Mesendoderm (in vitro differentiated cells): ENCODE results near the gene PRDM16.
A peak's percentile ranks its signal among the peaks of the same experiment; 100 is the strongest.

Experiments used
- DNase-seq: peaks from one replicate; pipeline ENCODE4 v3.0.0; 2013
- H2AK5ac ChIP-seq: 2 replicates; pipeline ENCODE4 v1.6.1; 2013; ENCODE audit warnings: low read length, inconsistent platforms
- H2BK120ac ChIP-seq: 2 replicates; pipeline ENCODE4 v1.6.1; 2013; ENCODE audit warnings: low read depth, mild to moderate bottlenecking, low read length, moderate library complexity, mixed read lengths
- H2BK15ac ChIP-seq: replicated peaks from 2 replicates; pipeline ENCODE4 v1.6.1; 2013; ENCODE audit warnings: low read depth, mild to moderate bottlenecking, moderate library complexity
- H2BK5ac ChIP-seq: 2 replicates; pipeline ENCODE4 v1.6.1; 2013; ENCODE audit warnings: low read length, inconsistent platforms
- H3K18ac ChIP-seq: 2 replicates; pipeline ENCODE4 v1.6.1; 2013; ENCODE audit warnings: mild to moderate bottlenecking, low read length, mixed read lengths
- H3K23ac ChIP-seq: one replicate; pipeline ENCODE4 v1.6.1; 2013; ENCODE audit warnings: low read length
- H3K27ac ChIP-seq: 2 replicates; pipeline ENCODE4 v1.5.1; 2013; ENCODE audit warnings: low read depth, mild to moderate bottlenecking, inconsistent platforms, low read length, moderate library complexity
- H3K27me3 ChIP-seq: 2 replicates; pipeline ENCODE4 v1.6.1; 2013; ENCODE audit warnings: low read length, control low read depth, mild to moderate bottlenecking, inconsistent platforms; ENCODE audit not compliant: insufficient read depth, poor library complexity
- H3K36me3 ChIP-seq: 2 replicates; pipeline ENCODE4 v1.6.1; 2013; ENCODE audit warnings: low read length, inconsistent platforms; ENCODE audit not compliant: control insufficient read depth, insufficient read depth
- H3K4ac ChIP-seq: one replicate; pipeline ENCODE4 v1.6.1; 2013; ENCODE audit warnings: low read depth, mild to moderate bottlenecking, low read length, moderate library complexity
- H3K4me1 ChIP-seq: 2 replicates; pipeline ENCODE4 v1.6.1; 2013; ENCODE audit warnings: low read depth, low read length, inconsistent platforms; ENCODE audit not compliant: control insufficient read depth
- H3K4me2 ChIP-seq: 2 replicates; pipeline ENCODE4 v1.6.1; 2013; ENCODE audit warnings: low read length
- H3K4me3 ChIP-seq: 2 replicates; pipeline ENCODE4 v1.5.1; 2013; ENCODE audit warnings: mild to moderate bottlenecking, low read length
- H3K56ac ChIP-seq: one replicate; pipeline ENCODE4 v1.6.1; 2013; ENCODE audit warnings: low read length
- H3K79me1 ChIP-seq: 2 replicates; pipeline ENCODE4 v1.6.1; 2013; ENCODE audit warnings: low read length, inconsistent platforms
- H3K79me2 ChIP-seq: 2 replicates; pipeline ENCODE4 v1.6.1; 2013; ENCODE audit warnings: mild to moderate bottlenecking, low read length; ENCODE audit not compliant: control insufficient read depth, insufficient read depth
- H3K9ac ChIP-seq: 2 replicates; pipeline ENCODE4 v1.6.1; 2013; ENCODE audit warnings: low read length, inconsistent platforms
- H4K5ac ChIP-seq: one replicate; pipeline ENCODE4 v1.6.1; 2013; ENCODE audit warnings: low read length
- H4K8ac ChIP-seq: one replicate; pipeline ENCODE4 v1.6.1; 2013; ENCODE audit warnings: low read depth, mild to moderate bottlenecking, control low read depth, low read length, moderate library complexity
- WGBS: extraction: QIAGEN DNeasy Blood & Tissue Kit; methylation state at CpG from one replicate; pipeline ENCODE4 v1.1.7; 2013; ENCODE audit warnings: low lambda C conversion rate, missing lambda C conversion rate; ENCODE audit not compliant: insufficient coverage; ENCODE audit errors: extremely low coverage; 5-methylcytosine and 5-hydroxymethylcytosine counted together

Gene PRDM16

DNA sequence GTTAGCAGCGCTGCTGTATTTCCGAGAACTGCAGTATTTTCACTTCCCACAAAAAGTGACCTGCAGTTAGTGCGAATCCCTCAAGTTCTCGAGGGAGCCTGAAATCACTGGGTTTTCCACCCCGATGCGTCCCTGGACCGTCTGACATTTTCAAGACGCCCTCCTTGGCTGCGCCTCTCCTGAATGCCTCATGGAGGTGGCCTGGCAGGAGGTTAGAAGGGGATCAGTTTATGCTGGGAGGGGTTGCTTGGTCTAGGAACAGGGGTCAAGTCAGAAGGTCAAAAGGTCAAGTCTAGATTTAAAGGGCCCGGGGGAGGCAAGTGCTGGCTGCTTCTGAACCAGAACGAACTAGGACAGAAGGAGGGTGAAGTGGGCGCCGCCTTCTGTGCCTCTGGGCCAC lies 176.8 kb downstream of the PRDM16 start:
- H3K4me2 ChIP-seq: no peak overlapping the region
- WGBS: no CpG with 5 or more reads among the region's 13 CpGs
- no peaks in the 10 kb centered on the region for H3K4me1 ChIP-seq
- no peak overlapping the region for H2BK5ac ChIP-seq
- no peak overlapping the region for H2BK120ac ChIP-seq
- H3K18ac ChIP-seq: no peak overlapping the region
- H3K36me3 ChIP-seq: no peaks in the 10 kb centered on the region
- no peak overlapping the region for H2AK5ac ChIP-seq
- H2BK15ac ChIP-seq: no peak overlapping the region
- H3K56ac ChIP-seq: no peak overlapping the region
- H4K5ac ChIP-seq: no peak overlapping the region
- no peak overlapping the region for H3K27ac ChIP-seq
- H3K9ac ChIP-seq: no peak overlapping the region
- no peaks in the 10 kb centered on the region for H3K79me2 ChIP-seq
- DNase-seq: no peak
- H4K8ac ChIP-seq: no peak overlapping the region
- H3K23ac ChIP-seq: no peak overlapping the region
- H3K4me3 ChIP-seq: no peak overlapping the region
- H3K4ac ChIP-seq: no peak overlapping the region
- no peaks in the 10 kb centered on the region for H3K27me3 ChIP-seq
- no peaks in the 10 kb centered on the region for H3K79me1 ChIP-seq

DNA sequence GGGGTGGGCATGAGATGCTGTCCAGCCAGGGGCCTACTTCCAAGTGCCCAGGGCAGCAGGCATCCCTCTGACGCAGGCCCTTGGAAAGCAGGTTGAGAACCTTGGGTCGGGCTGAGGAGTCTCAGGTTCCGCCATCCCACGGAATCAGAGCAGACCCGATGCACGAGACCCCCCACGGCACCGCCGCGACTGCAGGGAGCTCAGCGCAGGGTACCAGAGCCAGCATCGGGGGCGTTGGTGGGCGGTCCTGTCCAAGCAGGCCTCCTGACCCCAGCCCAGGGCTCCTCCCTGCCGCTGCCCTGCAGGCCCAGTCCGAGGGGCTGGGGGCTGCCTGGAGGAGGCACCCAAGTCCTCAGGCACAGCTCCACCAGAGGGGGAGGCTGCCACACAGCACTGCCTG lies 177.2 kb downstream of the PRDM16 start:
- Histone ChIP-seq H3K4me1 (no peaks in the 10 kb centered on the region), H2BK15ac (no peak overlapping the region), H4K8ac (no peak overlapping the region), H3K23ac (no peak overlapping the region), H3K27ac (no peak overlapping the region), H3K4me3 (no peak overlapping the region), H3K79me2 (no peaks in the 10 kb centered on the region), H2BK5ac (no peak overlapping the region), H3K27me3 (no peaks in the 10 kb centered on the region), H3K9ac (no peak overlapping the region), H3K4me2 (no peak overlapping the region), H4K5ac (no peak overlapping the region), H2BK120ac (no peak overlapping the region), H3K56ac (no peak overlapping the region), H2AK5ac (no peak overlapping the region), H3K4ac (no peak overlapping the region), H3K79me1 (no peaks in the 10 kb centered on the region), H3K36me3 (no peaks in the 10 kb centered on the region), H3K18ac (no peak overlapping the region)
- no CpG with 5 or more reads among the region's 16 CpGs for WGBS
- no peak for DNase-seq

DNA sequence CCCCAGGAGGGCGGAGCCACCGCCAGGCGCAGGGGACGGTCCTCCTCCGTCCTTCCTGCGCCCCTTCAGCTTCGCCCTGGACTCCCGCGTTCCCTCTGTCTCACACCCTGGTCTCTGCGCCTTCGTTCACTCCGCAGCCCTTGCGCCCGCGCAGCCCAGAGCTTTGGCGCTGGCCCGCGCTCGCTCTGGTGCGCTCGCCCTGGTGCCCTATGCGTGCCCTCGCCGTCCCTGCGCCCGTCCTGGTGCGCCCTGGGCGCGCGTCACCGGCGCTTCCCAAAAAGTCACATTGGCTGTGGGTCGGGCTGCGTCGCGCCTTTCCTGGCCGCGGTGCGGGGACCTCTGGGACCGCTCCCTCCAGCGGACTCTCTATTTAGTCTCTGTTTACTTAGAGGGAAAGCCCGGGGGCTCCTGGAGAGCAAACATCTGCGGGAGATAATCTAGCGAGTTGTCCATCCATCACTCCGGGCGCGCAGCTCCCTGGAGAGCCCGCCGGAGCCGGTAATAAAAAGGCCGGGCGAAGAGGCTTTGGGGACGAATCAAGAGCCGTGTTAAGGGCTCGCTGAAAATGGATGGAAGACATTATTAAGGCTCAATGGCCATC lies 178.6 kb downstream of the PRDM16 start:
- DNase-seq: peak; percentile 24
- no peaks in the 10 kb centered on the region for H3K79me1 ChIP-seq
- H3K4ac ChIP-seq: no peak overlapping the region
- H2BK5ac ChIP-seq: no peak overlapping the region
- H3K36me3 ChIP-seq: no peaks in the 10 kb centered on the region
- H2AK5ac ChIP-seq: no peak overlapping the region
- peak overlapping the region; percentile 59 for H3K56ac ChIP-seq
- no peaks in the 10 kb centered on the region for H3K27me3 ChIP-seq
- no peak overlapping the region for H3K9ac ChIP-seq
- H3K4me3 ChIP-seq: no peak overlapping the region
- H4K5ac ChIP-seq: no peak overlapping the region
- no peak overlapping the region for H3K23ac ChIP-seq
- H3K18ac ChIP-seq: no peak overlapping the region
- H3K79me2 ChIP-seq: no peaks in the 10 kb centered on the region
- no peak overlapping the region for H4K8ac ChIP-seq
- no peak overlapping the region for H2BK15ac ChIP-seq
- H3K4me2 ChIP-seq: peak overlapping the region; percentile 51
- no CpG with 5 or more reads among the region's 55 CpGs for WGBS
- H3K4me1 ChIP-seq: no peaks in the 10 kb centered on the region
- H2BK120ac ChIP-seq: no peak overlapping the region
- no peak overlapping the region for H3K27ac ChIP-seq

DNA sequence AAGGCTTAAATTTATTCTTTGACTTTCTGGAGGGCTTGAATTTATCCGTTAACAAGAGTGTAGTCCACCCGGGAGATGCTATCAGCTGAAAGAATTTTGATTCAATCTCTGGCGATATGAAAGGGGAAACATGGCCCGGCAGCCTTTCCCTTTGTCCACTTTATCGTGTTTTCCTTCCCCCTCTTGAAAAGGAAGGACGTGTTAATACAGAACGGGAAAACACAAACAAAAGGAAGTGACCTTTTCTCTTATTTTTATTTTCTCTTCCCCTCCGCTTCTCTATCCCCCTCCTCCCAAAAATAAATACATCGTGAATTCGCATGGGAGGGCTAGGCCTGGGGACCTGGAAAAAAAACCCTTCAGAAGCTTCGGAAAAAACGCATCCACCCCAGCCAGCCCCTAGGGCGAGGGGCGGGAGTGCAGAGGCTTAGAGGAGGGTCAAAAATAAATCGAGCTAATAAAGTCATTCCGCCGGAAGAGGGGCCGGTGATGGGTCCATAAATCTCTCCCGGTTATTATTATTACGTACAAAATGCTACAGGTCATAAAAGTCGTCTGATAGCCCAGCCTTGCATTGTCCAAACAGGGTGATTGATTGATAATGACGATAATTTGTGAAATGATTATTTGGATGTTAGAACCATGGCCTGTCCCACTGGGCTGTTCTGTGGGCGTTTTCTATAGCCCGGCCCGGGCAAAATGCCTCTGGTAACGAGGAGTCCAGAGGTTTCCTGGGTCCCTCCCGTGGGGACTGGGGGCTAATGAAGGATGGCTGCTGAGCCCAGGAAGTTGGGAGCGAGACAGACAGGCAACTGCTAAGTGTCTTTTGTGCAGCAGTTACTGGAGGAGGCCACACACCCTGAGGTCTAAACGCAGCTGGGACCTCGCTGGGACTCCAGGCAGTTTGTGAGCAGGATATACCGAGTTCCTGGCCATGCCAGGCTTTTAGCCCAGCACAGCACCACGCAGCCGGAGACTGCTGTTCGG lies 179.4 kb downstream of the PRDM16 start:
- Histone ChIP-seq H3K4me2 (no peak overlapping the region), H3K9ac (no peak overlapping the region), H2AK5ac (no peak overlapping the region), H3K36me3 (no peaks in the 10 kb centered on the region), H3K27ac (no peak overlapping the region), H4K8ac (no peak overlapping the region), H3K4me1 (no peaks in the 10 kb centered on the region), H4K5ac (no peak overlapping the region), H2BK5ac (no peak overlapping the region), H3K4ac (no peak overlapping the region), H2BK120ac (no peak overlapping the region), H3K23ac (no peak overlapping the region), H3K4me3 (no peak overlapping the region), H3K56ac (no peak overlapping the region), H3K27me3 (no peaks in the 10 kb centered on the region), H2BK15ac (no peak overlapping the region), H3K18ac (no peak overlapping the region), H3K79me2 (no peaks in the 10 kb centered on the region), H3K79me1 (no peaks in the 10 kb centered on the region)
- WGBS: 100% methylated on average over 1 of the region's 34 CpGs
- DNase-seq: no peak

DNA sequence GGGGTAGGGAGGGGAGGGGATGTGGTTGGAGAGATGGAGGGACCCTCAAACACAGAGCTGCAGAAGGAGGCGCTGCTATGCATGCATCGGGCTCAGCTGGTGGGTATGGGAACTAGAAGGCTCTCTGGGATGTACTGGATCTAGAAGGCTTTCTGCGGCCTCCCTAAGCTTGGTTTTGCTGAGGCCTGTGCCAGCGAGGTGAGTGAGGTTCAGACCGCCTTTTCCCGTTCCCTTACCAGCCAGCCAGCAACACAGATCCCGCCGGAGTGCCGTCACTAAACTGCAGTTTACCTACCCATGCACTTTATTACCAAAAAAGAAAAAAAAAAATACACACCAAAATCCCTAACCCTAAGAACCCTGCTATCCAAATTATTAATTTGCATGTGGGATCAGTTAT lies 180.2 kb downstream of the PRDM16 start:
- Histone ChIP-seq H3K9ac (no peak overlapping the region), H3K27ac (no peak overlapping the region), H4K8ac (no peak overlapping the region), H3K79me1 (no peaks in the 10 kb centered on the region), H3K27me3 (no peaks in the 10 kb centered on the region), H3K4me1 (no peaks in the 10 kb centered on the region), H2BK120ac (no peak overlapping the region), H3K56ac (no peak overlapping the region), H3K4ac (no peak overlapping the region), H3K4me2 (no peak overlapping the region), H4K5ac (no peak overlapping the region), H3K79me2 (no peaks in the 10 kb centered on the region), H2BK15ac (no peak overlapping the region), H3K23ac (no peak overlapping the region), H3K4me3 (no peak overlapping the region), H2BK5ac (no peak overlapping the region), H2AK5ac (no peak overlapping the region), H3K36me3 (no peaks in the 10 kb centered on the region), H3K18ac (no peak overlapping the region)
- DNase-seq: no peak
- no CpG with 5 or more reads among the region's 9 CpGs for WGBS
